ENCODE measurements around the gene GPR101. TPM values are rescaled to one million over a fixed set of nuclear protein-coding genes. Genes with fewer than 3 reads are reported as not detected.
A peak's percentile ranks its signal among the peaks of the same experiment; 100 is the strongest.

Gene GPR101
- total and polyA plus RNA-seq, 5 donors = not detected

DNA sequence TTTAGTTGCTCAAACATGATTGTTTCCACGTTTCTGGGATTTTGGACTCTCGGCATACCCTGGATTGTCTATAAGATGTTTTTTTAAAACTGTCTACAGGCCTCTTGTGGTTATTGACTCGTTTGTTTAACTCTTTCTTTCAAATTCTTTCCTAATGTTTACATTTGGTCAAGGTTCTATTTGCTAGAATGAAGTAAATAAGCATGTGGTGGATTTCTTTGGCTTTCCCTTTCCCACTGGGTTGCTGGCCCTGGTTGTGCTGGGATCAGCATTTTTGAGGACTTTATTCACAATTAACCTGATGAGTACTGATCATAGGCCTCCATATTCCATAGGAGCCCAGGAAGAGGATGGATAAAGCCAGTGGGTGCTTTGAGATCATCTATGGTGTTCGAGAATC is 11.1 kb upstream of the GPR101 start:
- Histone ChIP-seq H3K4me3 (ENCODE audit: low read length) (no peak overlapping the region), H3K9me3 (ENCODE audit: control insufficient read depth, low read length) (no peaks in the 10 kb centered on the region), H3K4me1 (ENCODE audit: control insufficient read depth, insufficient read depth, low read length) (no peaks in the 10 kb centered on the region), H3K27ac (ENCODE audit: low read length) (no peak overlapping the region), H3K27me3 (ENCODE audit: control insufficient read depth, insufficient read depth) (no peaks in the 10 kb centered on the region)
- ATAC-seq = no peak
- intact Hi-C loops (cut with DNase I) = no loop called here
- WGBS = 68% methylated on average over 4 of the region's 4 CpGs
- DNase-seq = no peak

- 100% methylated on average over 1 of the region's 1 CpG for WGBS
- Histone ChIP-seq H3K9me3 (ENCODE audit: control insufficient read depth, low read length) (no peaks in the 10 kb centered on the region), H3K27ac (ENCODE audit: low read length) (no peak overlapping the region), H3K4me1 (ENCODE audit: control insufficient read depth, insufficient read depth, low read length) (no peaks in the 10 kb centered on the region), H3K27me3 (ENCODE audit: control insufficient read depth, insufficient read depth) (no peaks in the 10 kb centered on the region), H3K4me3 (ENCODE audit: low read length) (no peak overlapping the region)
- ATAC-seq (no peak), DNase-seq (no peak)
- intact Hi-C loops (cut with DNase I) = no loop called here
Measured at GRCh38 chrX:137043736-137044135, 9.9 kb upstream of the GPR101 start.

GRCh38 chrX:137041329-137041728 is 7.5 kb upstream of the GPR101 start:
- 84% methylated on average over 3 of the region's 3 CpGs for WGBS
- H3K27me3 ChIP-seq (ENCODE audit: control insufficient read depth, insufficient read depth) = no peaks in the 10 kb centered on the region
- no peaks in the 10 kb centered on the region for H3K9me3 ChIP-seq (ENCODE audit: control insufficient read depth, low read length)
- no peak overlapping the region for H3K27ac ChIP-seq (ENCODE audit: low read length)
- H3K4me3 ChIP-seq (ENCODE audit: low read length) = no peak overlapping the region
- no peaks in the 10 kb centered on the region for H3K4me1 ChIP-seq (ENCODE audit: control insufficient read depth, insufficient read depth, low read length)
- no peak for DNase-seq
- intact Hi-C loops (cut with DNase I) = no loop called here
- ATAC-seq = no peak

GRCh38 chrX:137040113-137040794 is 6.5 kb upstream of the GPR101 start:
- DNase-seq = no peak
- Histone ChIP-seq H3K4me1 (ENCODE audit: control insufficient read depth, insufficient read depth, low read length) (no peaks in the 10 kb centered on the region), H3K4me3 (ENCODE audit: low read length) (no peak overlapping the region), H3K9me3 (ENCODE audit: control insufficient read depth, low read length) (no peaks in the 10 kb centered on the region), H3K27ac (ENCODE audit: low read length) (no peak overlapping the region), H3K27me3 (ENCODE audit: control insufficient read depth, insufficient read depth) (no peaks in the 10 kb centered on the region)
- WGBS = 87% methylated on average over 14 of the region's 14 CpGs
- intact Hi-C loops (cut with DNase I) = no loop called here
- no peak for ATAC-seq

GRCh38 chrX:137034508-137034872 is 695 bp upstream of the GPR101 start:
- intact Hi-C loops (cut with DNase I) = no loop called here
- H3K27me3 ChIP-seq (ENCODE audit: control insufficient read depth, insufficient read depth) = no peaks in the 10 kb centered on the region
- ATAC-seq = no peak

DNA sequence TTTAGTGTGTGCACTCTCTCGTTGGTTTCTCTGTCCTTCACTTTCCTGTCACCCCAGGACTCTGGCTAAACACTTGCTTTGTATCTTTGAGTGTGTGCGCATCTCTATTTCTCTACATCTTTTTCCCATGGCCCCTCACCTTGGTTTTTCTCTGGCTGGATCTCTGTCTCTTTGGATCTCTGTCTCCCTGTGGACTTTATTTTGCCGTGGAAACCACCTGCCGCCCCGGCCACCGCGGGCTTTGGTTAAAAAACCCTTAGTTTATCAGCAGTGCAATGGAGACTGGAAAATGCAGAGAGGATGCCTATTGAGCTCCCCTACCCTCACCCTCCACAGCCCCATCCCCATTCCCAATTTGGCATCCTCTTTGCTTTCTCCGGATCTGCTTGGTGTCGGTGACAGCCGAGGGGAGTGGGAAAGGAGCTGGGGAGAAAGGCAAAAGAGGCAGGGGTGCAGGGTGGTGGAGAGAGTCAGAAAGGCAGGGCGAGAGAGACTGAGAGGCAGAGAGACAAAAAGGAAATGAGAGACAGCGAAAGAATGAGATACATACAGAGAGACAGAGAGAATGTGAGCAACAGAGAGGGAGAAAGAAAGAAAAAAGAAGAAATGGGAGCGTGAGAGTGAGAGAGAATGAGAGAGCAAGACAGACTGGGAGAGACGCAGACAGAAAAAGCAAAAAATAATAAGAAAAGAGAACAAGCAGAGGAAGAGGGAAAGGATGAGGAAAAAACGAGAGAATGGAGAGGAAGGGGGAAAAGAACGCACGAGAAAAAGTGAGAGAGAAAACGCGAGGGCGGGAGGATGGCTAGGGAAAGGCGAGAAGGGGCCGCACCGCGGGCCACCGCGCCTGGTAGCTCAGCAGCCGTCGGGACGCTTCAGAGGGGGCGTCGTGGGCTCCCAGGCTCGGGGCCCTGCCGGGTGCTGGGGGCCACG is 688 bp downstream of the GPR101 start:
- DNase-seq (no peak), ATAC-seq (no peak)
- intact Hi-C loops (cut with DNase I) = no loop called here
- 4% methylated on average over 27 of the region's 34 CpGs for WGBS
- Histone ChIP-seq H3K4me3 (ENCODE audit: low read length) (peak overlapping the region; percentile 65), H3K9me3 (ENCODE audit: control insufficient read depth, low read length) (no peaks in the 10 kb centered on the region), H3K27ac (ENCODE audit: low read length) (no peak overlapping the region), H3K4me1 (ENCODE audit: control insufficient read depth, insufficient read depth, low read length) (peaks cover 4% of the 10 kb centered on the region), H3K27me3 (ENCODE audit: control insufficient read depth, insufficient read depth) (no peaks in the 10 kb centered on the region)

More at GRCh38 chrX:137034508-137034872, 695 bp upstream of the GPR101 start:
- peaks cover 4% of the 10 kb centered on the region for H3K4me1 ChIP-seq (ENCODE audit: control insufficient read depth, insufficient read depth, low read length)
- no peak overlapping the region for H3K27ac ChIP-seq (ENCODE audit: low read length)
- 15% methylated on average over 3 of the region's 3 CpGs for WGBS
- no peaks in the 10 kb centered on the region for H3K9me3 ChIP-seq (ENCODE audit: control insufficient read depth, low read length)
- no peak for DNase-seq
- no peak overlapping the region for H3K4me3 ChIP-seq (ENCODE audit: low read length)

- Histone ChIP-seq H3K27ac (ENCODE audit: low read length) (no peak overlapping the region), H3K9me3 (ENCODE audit: control insufficient read depth, low read length) (no peaks in the 10 kb centered on the region), H3K27me3 (ENCODE audit: control insufficient read depth, insufficient read depth) (no peaks in the 10 kb centered on the region), H3K4me1 (ENCODE audit: control insufficient read depth, insufficient read depth, low read length) (peaks cover 4% of the 10 kb centered on the region), H3K4me3 (ENCODE audit: low read length) (peak overlapping the region; percentile 65)
- ATAC-seq (no peak), DNase-seq (no peak)
- intact Hi-C loops (cut with DNase I) = no loop called here
- 3% methylated on average over 16 of the region's 16 CpGs for WGBS
Measured at GRCh38 chrX:137032341-137032694, 1.5 kb downstream of the GPR101 start.

DNA sequence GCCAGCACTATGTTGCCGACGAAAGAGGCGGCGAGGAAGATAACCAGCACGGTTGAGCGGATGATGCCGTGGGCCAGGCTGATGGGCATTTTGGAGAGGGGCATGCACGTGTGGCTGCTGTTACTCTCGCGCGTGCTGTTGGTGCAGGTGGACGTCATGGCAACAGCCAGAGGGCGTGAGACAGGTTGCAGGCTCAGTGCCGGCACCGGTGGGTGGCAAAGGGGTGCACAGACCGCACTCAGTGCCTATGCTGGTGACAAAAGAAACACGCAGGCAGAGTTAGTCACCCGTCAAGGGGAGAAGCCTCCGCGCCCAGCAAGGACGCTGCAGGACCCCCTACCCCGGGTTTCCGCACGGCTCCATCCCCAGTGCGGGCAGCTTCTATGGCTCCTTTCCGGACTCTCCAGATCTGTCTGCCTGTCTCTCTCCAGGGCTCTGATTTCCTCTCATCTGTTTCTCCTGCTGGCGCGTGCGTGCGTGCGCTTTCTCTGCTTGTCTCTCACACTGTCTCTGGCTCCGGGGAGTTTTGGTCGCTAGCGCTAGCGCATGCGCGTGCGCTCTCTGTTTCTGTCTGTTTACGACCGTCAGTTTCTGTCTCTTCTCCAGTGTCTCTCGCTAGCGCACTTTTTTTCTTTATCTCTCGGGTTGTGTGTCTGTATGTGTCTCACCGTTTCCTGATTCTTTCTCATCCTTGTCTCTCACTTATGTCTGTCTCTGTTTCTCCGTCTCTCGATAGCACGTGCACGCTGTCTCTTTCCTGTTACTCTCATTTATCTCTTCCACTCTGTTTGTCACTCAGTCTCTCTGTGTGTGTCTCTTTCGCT is 2.1 kb downstream of the GPR101 start:
- H3K27ac ChIP-seq (ENCODE audit: low read length) = no peak overlapping the region
- WGBS = 2% methylated on average over 49 of the region's 49 CpGs
- H3K27me3 ChIP-seq (ENCODE audit: control insufficient read depth, insufficient read depth) = no peaks in the 10 kb centered on the region
- intact Hi-C loops (cut with DNase I) = no loop called here
- H3K4me1 ChIP-seq (ENCODE audit: control insufficient read depth, insufficient read depth, low read length) = peaks cover 4% of the 10 kb centered on the region
- ATAC-seq = peak in 1 of 2 donors; percentile 51
- peak overlapping the region; percentile 65 for H3K4me3 ChIP-seq (ENCODE audit: low read length)
- no peaks in the 10 kb centered on the region for H3K9me3 ChIP-seq (ENCODE audit: control insufficient read depth, low read length)
- DNase-seq = peak in 1 of 3 donors; percentile 45

GRCh38 chrX:137031039-137031438 is 2.8 kb downstream of the GPR101 start:
- 9% methylated on average over 16 of the region's 16 CpGs for WGBS
- Histone ChIP-seq H3K4me3 (ENCODE audit: low read length) (no peak overlapping the region), H3K4me1 (ENCODE audit: control insufficient read depth, insufficient read depth, low read length) (peaks cover 4% of the 10 kb centered on the region), H3K27ac (ENCODE audit: low read length) (no peak overlapping the region), H3K27me3 (ENCODE audit: control insufficient read depth, insufficient read depth) (no peaks in the 10 kb centered on the region), H3K9me3 (ENCODE audit: control insufficient read depth, low read length) (no peaks in the 10 kb centered on the region)
- intact Hi-C loops (cut with DNase I) = no loop called here
- no peak for ATAC-seq
- no peak for DNase-seq

- Histone ChIP-seq H3K27ac (ENCODE audit: low read length) (no peak overlapping the region), H3K27me3 (ENCODE audit: control insufficient read depth, insufficient read depth) (no peaks in the 10 kb centered on the region), H3K9me3 (ENCODE audit: control insufficient read depth, low read length) (no peaks in the 10 kb centered on the region), H3K4me1 (ENCODE audit: control insufficient read depth, insufficient read depth, low read length) (peaks cover 4% of the 10 kb centered on the region), H3K4me3 (ENCODE audit: low read length) (no peak overlapping the region)
- 63% methylated on average over 2 of the region's 2 CpGs for WGBS
- intact Hi-C loops (cut with DNase I) = no loop called here
- no peak for ATAC-seq
- DNase-seq = no peak
Measured at GRCh38 chrX:137028699-137029098, 5.1 kb downstream of the GPR101 start.

GRCh38 chrX:137025930-137026329 is 7.9 kb downstream of the GPR101 start:
- H3K9me3 ChIP-seq (ENCODE audit: control insufficient read depth, low read length) = no peaks in the 10 kb centered on the region
- ATAC-seq = no peak
- no peak overlapping the region for H3K4me3 ChIP-seq (ENCODE audit: low read length)
- no peak overlapping the region for H3K27ac ChIP-seq (ENCODE audit: low read length)
- H3K27me3 ChIP-seq (ENCODE audit: control insufficient read depth, insufficient read depth) = no peaks in the 10 kb centered on the region
- H3K4me1 ChIP-seq (ENCODE audit: control insufficient read depth, insufficient read depth, low read length) = no peaks in the 10 kb centered on the region
- 8% methylated on average over 5 of the region's 5 CpGs for WGBS
- intact Hi-C loops (cut with DNase I) = no loop called here
- DNase-seq = no peak

Data from right cardiac atrium (tissue), 5 donors.